Measurements from ENCODE around the gene EIF6.
"Not testable (repeated sequence)": the region's sequence is repeated elsewhere in the genome, so short reads cannot be mapped to it uniquely, and the experiment has no call there.

The EIF6 gene

DNA sequence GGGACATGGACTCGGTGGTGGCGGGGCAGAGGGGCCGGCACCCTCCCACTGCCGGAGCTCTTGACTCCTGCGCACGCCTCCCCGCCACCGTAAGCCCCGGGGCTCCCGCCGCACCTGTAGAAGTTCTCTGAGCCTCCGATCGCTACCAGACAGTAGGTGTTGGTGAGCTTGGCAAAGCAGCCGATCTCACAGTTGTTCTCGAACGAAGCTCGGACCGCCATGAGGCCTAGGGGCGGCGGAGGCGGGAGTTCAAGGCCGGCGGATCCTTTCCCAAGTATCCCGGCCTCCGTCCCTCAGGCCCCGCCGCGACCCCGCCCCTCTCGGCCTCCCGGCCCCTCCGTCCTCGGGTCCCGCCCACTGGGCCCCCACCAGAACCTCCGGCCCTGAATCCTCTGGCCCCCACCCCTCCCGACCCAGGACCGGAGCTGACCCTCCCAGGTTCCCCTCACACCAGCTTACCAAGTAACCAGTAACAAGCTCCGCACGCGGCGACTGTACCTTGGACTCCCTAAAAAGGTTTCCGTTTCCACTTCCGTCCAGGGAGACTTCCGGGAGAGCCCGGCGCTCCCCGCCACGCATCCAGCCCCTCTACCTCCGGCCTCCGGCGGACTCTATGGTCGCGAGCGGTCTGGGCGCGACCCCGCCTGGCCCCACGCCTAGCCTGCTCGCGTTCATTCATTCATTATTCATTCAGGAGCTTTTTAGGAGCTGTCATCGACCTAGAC lies at the start of gene EIF6:
TSS of gene EIF6 (minus strand) at position 506 of the 725 bp plus-strand sequence. CDS start at position 221, 285 bp downstream.
- peak; percentile 90 for DNase-seq

DNA sequence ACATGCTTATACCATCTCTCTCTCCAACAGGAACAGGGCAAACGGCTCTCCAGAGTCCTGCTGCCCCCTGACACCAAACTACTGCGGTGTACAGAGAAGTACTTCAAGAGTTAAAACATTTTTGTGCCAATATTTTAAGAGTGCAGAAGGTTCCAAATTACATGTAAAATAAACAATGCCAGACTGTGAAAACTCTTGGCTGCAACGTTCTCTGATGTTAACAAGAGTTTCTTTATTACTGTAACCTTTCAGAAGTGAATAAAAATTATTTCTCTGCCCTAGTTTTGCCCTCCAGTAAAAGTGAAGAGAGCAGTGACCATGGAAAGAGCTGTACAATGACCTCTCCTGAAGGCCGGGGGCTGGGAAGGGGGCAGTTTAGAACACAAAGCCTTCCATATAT lies 49.0 kb upstream of the EIF6 start:
- no peak for DNase-seq

DNA sequence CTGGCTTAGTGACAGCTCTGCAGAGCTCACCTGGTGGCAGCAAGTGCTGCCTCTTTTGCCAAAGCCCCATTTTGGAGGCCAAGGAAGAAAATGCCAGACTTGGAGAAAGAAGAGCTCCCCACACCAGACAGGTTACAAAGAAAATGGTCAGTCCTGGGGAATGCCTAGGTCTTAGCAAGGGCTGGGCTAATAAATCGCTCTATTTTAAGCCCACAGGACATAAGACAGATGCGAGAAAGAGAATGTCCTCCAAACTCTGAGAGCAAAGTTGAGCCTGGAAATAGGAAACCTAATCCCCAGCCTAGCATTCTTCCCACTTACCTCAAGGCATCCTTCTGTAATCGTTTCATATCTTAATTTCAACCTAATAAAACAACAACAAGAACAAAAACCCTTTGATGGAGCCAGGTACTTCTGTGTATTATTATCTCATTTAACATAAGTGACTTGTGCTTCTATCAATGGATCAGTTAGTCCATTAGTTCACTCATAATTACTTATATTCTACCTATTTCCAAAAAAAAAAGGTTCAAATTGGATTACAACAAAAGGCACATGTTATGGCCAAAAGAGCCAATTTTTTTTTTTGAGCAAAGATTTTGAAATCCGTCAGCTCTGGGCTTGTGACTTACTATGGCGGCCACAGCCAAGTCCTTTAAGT lies 48.1 kb upstream of the EIF6 start:
- DNase-seq = no peak

DNA sequence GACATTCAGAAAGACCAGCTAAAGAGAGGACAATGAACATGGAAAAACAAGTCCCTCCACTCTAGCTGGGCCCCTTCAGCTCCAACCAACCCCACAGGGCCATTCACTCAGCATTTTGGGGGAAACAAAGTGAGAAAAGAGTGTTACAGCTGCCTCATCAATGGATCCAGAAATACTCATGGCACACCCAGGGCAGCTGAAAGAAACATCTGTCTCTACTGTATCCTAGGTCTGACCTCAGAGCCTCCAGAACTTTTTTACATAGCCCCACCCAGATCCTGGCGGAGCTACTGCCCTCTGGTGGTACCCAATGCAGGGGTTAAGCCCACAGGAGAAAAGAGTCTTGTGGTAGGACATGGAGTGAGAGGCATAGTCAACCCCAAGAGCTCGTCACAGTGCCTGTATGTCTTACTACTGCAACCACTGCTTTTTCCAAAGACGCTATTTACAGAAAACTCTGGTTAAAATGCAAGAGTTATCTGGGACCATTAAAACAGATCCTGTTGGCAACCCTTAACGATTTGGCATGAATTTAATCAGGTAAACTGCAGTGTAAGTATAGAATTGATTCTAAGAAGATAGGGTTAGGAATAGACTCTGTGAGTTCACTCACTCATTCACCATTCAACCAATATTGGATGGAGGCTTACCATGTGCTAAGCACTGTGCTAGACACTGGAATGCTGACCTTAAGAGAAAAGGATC lies 45.0 kb upstream of the EIF6 start:
- no peak for DNase-seq

DNA sequence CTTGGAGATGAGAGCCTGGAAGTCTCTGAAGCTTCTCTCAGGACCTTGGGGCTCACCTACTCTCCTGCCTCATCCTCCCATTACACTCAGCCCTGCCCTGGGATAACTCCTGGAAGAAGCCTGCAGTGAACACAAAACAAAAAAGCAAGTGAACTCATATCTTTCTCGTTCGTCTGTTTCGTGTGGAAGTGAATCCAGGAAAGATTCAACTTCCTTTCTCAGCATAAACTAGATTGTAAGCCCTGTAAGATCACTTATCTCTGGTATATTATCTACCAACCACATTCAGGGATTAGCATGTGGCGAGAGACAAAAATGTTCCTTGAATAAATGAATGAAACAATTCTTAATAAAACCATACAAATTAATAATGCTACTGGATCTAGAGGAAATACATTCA lies 44.1 kb upstream of the EIF6 start:
- DNase-seq = no peak

DNA sequence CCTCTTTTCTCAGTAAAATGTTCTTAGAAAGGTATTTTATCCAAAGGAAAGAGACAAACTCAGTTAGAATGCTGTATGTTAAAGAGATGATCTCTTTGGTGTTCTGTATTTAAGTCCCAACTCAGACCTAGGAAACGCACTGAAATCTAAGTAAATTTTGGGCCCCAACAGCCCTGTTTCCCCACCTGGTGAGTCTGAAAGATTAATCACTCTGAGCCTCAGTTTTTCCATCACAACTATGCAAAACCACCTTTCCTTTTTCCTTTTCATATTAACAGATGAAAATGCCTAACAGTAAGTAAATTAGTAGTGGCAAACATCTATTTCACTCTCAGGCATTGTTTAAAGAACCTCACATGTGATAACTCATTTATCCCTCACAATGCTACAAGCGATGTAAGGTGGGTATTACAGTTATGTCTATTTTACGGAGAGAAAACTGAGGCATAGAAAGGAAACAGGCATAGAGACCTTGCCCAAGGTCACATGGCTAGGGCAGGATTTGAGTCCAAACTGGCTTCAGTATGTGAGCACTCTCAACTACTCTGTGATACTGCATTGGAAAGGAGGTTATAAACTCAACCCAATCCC lies 43.6 kb upstream of the EIF6 start:
- DNase-seq = no peak

DNA sequence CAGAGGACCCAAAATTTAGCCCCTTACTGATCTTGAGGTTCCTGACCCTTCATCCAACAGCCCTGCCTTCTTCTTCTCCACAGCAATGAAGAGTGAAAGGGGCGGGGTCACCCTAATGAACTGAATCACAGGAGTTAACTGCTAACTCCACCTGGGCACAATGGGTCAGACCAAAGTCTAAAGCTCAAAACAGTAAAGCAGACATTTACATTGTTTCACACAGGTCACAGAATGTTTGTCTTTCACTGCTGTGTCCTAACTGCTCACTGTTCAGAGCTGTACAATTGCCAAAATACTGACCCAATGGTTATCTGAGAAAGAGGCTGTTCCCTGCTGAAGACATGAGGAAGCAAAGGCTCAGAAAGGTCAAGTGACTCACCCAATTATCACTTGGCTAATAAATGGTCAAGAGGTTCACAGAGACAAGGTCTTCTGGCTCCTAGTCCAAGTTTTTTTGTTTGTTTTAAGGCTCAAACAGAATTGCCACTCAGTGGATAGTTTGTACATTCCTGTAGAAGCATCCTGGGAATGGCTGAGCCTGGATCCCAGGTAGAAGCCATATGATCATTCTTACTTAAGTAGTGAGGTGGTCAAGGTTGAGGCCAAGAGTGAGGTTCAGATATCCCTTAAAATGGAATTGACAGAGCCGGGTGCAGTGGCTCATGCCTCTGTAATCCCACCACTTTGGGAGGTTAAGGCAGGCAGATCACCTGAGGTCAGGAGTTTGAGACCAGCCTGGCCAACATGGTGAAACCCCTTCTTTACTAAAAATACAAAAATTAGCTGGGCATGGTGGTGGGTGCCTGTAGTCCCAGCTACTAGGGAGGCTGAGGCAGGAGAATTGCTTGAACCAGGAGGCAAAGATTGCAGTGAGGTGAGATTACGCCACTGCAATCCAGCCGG lies 42.8 kb upstream of the EIF6 start:
- no peak for DNase-seq

DNA sequence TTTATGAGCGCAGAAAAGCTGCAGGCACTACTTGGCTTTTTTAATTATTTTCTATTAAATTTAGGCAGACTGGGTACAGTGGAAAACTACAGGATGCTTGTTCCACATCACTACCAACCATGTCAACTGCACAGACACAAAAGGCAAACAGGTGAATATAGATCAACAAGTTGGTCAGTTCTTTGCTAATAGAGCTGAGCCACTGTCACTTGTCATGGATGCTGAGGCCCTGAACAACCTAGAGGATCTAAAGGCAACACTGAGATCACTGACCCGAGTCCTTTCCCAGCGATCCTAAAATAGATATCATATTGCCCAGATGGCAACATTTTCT lies 42.1 kb upstream of the EIF6 start:
- DNase-seq = no peak

DNA sequence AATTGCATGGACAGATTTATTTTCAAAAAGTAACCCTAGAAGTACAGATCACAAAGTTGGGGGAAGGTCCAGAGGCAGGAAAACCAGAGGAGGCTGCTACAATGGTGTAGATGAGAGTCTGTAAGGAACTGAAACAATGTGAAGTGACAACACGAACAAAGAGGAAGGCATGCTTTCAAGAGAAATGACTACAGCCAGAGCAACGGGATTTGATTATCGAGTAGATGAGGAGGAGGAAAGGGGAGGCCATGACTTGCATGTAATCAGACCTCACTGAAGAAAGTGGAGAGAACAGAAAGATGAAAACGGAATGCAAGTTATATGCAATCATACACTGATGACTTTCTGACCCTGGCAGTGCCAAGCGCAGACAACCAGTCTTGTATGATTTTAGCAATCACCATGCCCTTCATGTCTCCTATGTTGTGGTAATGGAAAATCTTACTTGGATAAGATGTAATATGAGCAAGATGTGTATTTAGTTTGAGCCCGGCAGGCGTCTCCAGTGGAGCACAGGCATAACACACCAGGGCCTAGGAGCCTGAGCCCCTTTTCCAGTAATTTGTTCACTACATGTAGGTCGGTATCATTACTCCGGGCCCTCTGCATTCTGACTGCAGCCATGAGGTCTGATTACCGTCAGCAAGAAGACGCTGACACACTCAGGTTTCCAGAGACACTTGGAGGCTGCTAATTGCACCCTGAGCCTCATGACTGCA lies 41.6 kb upstream of the EIF6 start:
- DNase-seq = no peak

DNA sequence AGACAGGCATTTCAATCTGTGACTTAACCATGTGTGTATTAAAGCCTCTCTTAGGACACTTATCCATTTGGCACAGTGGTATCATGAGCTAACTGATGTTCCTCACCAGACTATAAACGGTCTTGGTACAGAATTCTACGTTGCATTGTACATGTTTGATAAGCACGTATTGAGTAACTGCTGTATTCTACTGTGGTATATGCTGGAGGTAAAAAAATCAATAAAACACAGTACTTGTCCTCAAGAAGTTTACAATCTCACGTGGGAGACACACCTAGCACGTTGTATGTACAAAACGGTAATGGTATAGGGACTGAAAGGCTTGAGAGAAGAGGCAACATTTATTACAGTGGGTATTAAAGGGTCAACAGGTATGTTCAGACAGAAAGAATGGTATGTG lies 40.8 kb upstream of the EIF6 start:
- no peak for DNase-seq

DNA sequence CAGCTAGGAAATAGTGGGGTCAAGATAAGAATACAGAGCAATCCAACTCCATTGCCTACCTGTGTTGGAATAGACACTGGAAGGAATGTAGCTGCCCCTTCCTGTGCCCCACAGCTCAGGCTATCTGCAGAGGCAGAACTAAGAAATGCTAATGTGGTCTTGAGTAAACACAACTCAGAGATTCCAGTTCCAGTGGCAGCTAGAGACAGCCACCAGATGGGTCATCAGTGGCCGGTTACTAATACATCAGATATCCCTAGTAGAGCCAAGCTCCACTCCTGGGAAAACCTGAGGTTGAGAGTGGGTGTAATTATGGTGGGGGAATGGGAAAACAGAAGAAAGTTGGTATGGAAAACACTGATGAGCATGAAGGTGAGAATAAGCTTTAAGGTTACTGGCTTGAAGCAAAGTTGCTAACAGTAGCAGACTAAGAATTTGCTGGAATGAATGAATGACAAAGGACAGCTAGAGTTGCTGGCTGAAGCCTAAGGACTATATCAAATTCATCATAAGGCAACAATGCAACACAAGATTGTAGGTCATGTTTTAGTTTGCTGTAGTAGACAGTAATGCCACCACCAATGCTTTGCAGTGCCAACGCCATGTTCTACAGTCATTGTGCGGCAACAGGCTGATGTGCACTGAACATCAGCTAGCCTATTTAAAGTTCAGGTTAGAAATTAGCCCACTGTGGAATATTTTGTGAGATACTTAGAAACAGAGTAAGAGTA lies 36.0 kb upstream of the EIF6 start:
- no peak for DNase-seq

DNA sequence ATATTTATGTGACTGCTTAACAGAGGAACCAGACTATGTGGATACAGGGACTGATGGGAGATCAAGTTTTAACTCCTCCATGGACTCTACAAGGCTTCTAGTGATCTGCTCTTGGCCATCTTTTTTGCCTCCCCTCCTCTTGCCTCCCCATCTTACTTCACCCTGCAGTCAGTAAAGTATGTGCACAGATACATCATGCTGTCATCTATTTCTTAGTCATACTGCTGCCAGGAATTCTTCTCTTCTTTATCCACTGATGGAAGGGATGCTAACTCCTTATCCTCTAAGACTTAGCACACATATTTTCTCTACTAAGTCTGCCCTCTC lies 35.3 kb upstream of the EIF6 start:
- DNase-seq = no peak

DNA sequence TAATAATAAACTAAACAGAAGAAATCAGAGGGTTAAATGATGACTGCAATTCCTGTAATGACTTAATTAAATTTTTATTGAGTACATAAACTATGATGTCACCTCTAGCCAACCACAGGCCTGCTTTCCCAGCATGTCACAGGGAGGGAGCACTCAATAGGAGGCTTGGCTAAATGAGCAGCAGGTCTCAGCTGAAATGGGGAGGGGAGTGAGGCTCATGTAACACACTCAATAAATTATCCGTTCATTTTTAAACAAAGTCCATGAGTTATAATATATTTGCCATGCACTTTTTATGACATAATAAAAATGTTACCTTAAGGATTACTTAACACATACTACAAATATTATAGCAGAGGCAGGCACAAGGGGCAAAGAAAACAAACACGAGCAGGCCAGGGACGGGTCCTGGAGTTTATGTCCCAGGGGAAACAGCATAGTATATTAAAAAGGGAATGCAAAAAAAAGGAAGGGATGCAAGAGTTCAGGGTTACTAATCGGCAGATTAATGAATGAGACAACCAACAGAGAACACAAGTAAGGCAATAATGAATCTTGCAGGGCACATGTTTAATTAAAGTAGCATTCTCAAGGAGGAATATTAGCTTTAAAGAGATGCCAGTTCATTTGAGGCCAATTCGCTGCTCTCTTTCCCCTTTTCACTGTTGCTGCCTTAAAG lies 34.8 kb upstream of the EIF6 start:
- no peak for DNase-seq

DNA sequence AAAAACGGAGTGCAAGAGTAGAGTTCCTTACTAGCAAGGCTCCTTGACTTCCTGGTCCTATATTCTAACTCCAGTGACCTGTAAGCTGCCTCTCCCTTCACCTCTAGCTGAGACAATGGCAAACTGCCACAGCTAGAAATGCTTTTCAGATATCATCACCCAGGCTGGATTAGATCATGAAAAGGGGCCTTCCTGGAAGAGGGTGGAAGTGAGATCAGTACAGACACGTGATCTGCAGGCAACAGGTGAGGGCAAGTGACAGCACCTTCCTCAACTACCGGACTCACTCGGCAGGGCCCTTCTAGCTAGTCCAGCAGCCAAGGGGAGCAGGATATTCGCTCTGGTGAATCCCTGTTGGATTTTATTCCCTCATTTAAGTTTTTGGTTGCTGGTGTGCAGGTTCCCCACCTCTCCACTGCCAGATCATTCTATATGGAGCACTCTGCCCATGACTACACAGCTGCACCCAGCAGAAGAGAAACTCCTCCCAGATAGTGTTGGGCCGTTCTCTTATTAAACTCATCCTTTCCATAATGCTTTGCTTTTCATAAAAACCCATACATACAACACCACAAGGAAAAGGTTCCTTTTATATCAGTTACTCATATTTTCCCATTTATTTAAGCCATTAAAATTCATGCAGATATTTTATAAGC lies 34.1 kb upstream of the EIF6 start:
- no peak for DNase-seq

DNA sequence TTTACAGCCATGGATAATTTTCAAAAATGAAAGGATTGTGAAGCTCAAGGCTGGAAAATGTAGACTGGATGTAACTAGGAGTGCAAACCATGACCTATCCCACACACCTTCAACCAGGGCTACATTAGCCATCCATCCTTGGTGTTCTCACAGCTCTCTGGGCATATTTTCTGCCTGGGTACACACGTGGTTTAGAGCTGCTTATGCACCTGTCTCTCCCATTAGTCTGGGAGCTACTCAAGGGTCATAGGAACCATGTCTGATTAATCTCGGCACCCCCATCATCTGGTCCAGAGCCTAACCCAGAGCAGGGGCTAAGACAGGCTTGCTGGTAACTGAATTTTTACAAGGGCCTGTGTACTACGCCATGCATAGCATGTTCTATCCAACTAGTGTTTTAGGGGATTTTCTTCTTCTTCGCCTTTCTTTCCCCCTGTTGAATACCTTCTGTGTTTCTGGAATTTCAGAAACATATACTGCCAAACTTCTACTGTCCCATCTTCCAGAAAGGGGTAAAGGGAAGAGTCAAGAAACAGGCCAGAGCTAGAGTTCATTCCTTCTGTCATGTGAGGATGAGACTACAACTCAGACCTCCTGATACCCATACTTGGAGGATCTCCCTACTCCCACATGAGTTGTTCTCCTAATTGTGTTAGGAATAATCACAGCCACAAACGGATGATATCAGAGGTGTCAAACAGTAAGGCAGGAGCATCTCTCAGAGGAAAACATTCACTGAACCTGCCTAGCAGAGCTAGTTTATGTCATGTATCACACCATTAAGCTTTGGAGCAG lies 33.0 kb upstream of the EIF6 start:
- no peak for DNase-seq

DNA sequence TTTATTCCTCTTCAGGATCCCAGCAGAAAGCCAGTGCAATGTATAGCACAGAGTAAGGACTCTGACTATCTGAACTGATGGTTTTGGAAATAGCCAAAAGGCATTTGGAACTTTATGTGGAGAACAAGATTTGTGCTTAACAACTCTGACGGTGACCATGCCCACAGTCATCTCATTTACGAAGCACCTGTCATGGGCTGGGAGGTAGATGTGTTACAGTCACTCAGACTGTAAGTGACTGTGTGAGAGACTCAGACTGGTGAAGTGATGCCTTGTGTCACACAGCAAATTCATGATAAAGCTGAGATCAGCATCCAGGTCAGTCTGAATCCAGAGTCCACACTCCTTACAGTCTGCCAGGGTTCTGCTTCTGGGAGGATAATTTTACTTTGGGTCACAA lies 31.5 kb upstream of the EIF6 start:
- no peak for DNase-seq

DNA sequence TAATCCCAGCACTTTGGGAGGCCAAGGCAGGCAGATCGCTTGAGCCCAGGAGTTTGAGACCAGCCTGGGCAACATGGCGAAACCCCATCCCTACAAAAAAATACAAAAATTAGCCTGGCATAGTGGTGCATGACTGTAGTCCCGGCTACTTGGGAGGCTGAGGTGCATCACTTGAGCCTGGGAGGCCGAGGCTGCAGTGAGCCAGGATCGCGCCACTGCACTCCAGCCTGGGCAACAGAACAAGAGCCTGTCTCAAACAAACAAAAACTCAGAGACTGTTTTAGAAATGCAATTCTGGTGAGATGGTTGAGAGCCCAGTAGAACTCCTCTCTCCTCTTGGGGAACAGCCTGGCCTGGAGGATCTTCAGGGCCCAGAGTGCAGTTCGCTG lies 31.1 kb upstream of the EIF6 start:
- DNase-seq = not testable (repeated sequence)

DNA sequence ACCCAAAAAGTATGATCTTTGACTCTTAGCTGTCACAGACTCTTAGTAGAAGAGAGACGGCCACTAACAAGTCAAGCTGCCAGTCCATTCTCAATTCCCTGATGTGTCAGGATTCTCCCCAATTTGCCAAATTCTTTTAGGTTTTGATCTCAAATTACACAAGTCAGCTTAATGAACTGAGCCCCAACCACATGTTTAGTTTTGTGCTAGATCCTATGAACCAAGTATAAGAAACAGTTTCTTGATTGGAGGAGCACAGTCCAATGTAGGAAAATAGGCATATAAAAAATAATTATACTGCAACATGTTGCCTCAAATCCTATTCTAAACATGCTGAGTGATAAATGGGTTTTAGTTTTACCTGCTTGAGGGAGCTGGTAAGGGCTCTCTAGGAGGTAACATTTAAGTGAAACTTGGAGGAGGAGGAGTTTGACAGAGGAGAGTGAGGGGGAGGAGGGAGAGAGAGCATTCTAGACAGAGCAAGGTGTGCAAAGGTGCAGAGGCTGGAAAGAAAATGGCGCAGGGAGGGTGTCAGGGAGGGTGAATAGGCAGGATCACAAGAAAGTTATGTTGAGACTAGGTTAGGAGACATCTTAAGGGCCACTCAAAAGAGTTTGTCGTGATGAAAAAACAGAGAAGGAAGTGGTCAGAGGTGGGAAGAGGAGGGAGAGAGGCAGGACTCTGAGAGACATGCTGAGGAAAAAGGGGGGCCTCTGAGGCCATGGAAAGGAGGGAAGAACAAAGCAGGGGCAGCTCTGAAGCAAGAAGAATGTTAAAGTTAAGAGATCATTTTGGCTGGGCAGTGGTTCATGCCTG lies 30.5 kb upstream of the EIF6 start:
- no peak for DNase-seq

DNA sequence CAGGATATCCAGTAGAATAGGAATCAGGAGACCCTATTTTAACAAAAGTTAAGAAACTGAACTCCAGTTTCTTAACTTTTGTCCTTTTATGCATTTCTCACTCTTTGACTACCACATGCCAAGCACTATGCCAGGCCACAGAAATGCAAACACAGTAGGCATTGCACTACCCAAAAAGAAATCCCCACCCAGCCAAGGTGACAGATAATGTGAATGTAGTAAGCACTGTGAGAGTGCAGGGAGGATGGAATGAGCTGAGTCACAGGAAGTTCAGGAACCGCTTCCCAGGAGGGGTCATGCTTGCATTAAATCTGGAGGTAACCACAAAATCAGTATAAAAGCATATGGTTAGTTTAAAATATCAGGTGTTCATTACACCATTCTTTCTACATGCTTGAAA lies 27.7 kb upstream of the EIF6 start:
- no peak for DNase-seq

All from NCI-H2171 (cell line).